Adrenal gland (tissue), 5 donors: ENCODE results near the gene CPPED1.

Experiments used
- CTCF ChIP-seq, 6 experiments: fragments of 450-650 bp in 4 of 6; fragments of 200-600 bp in 2 of 6; sonication (generic) in 1 of 6; IDR thresholded peaks; 1 replicate in 5 of 6; 2 replicates in 1 of 6; pipeline versions ENCODE4 v1.5.1 to v1.8.0; 2016 to 2021; ENCODE audit warnings: antibody characterized with exemption in 6 of 6, mild to moderate bottlenecking in 2 of 6, moderate library complexity in 1 of 6
- POLR2A ChIP-seq, 2 donors: fragments of 450-650 bp; IDR thresholded peaks; one replicate each; pipeline ENCODE4 v1.6.1; 2017; ENCODE audit warnings: antibody characterized with exemption in 2 of 2, mild to moderate bottlenecking in 2 of 2, moderate library complexity in 1 of 2
- donor health status: DM: no; HTN: no; CAD: no.

- TF ChIP-seq POLR2A (IDR thresholded peaks at IDR 0.05) (no peak), CTCF (IDR thresholded peaks at IDR 0.05) (no peak)
Measured at GRCh38 chr16:12850186-12850585, 46.5 kb upstream of the CPPED1 start.
